H9 (cell line): Measurements from ENCODE around the gene SLTM. TPM values are rescaled to one million over a fixed set of nuclear protein-coding genes. Genes with fewer than 3 reads are reported as not detected.

Experiments used
- DNase-seq: peaks from one replicate; pipeline ENCODE4 v3.0.0-alpha.2; 2017
- H2AFZ ChIP-seq: one replicate; pipeline ENCODE4 v1.6.1; 2013; ENCODE audit warnings: mild to moderate bottlenecking, low read length, control low read depth, moderate library complexity
- H2AK5ac ChIP-seq: 2 replicates; pipeline ENCODE4 v1.6.1; 2013; ENCODE audit warnings: low read length, control low read depth, mixed read lengths; ENCODE audit not compliant: insufficient read length
- H2BK120ac ChIP-seq: one replicate; pipeline ENCODE4 v1.6.1; 2013; ENCODE audit warnings: low read depth, mild to moderate bottlenecking, low read length, control low read depth, inconsistent platforms; ENCODE audit not compliant: poor library complexity, severe bottlenecking
- H2BK12ac ChIP-seq: 2 replicates; pipeline ENCODE4 v1.6.1; 2013; ENCODE audit warnings: low read length, control low read depth, mixed read lengths, low read depth; ENCODE audit not compliant: insufficient read length
- H2BK15ac ChIP-seq: 2 replicates; pipeline ENCODE4 v1.6.1; 2013; ENCODE audit warnings: low read depth, low read length, control low read depth
- H2BK20ac ChIP-seq: one replicate; pipeline ENCODE4 v1.6.1; 2013; ENCODE audit warnings: low read depth, mild to moderate bottlenecking, low read length, control low read depth, inconsistent platforms; ENCODE audit not compliant: poor library complexity, severe bottlenecking
- H2BK5ac ChIP-seq: 2 replicates; pipeline ENCODE4 v1.6.1; 2013; ENCODE audit warnings: low read length, control low read depth, mixed read lengths; ENCODE audit not compliant: insufficient read length
- H3K14ac ChIP-seq: 2 replicates; pipeline ENCODE4 v1.6.1; 2013; ENCODE audit warnings: low read length, control low read depth; ENCODE audit not compliant: insufficient read depth
- H3K18ac ChIP-seq: 2 replicates; pipeline ENCODE4 v1.6.1; 2013; ENCODE audit warnings: low read depth, mild to moderate bottlenecking, mixed read lengths, low read length, control low read depth; ENCODE audit not compliant: insufficient read length
- H3K23ac ChIP-seq: 2 replicates; pipeline ENCODE4 v1.6.1; 2013; ENCODE audit warnings: low read length, control low read depth, mixed read lengths, low read depth; ENCODE audit not compliant: insufficient read length
- H3K23me2 ChIP-seq: 2 replicates; pipeline ENCODE4 v1.6.1; 2013; ENCODE audit warnings: low read depth, mild to moderate bottlenecking, mixed read lengths, low read length, control low read depth; ENCODE audit not compliant: insufficient read length, poor library complexity, severe bottlenecking
- H3K27ac ChIP-seq: 2 replicates; pipeline ENCODE4 v1.5.1; 2013; ENCODE audit warnings: low read length, control low read depth, mixed read lengths, low read depth; ENCODE audit not compliant: insufficient read length
- H3K27me3 ChIP-seq: 2 replicates; pipeline ENCODE4 v1.6.1; 2013; ENCODE audit warnings: low read length, control low read depth, inconsistent platforms; ENCODE audit not compliant: insufficient read depth
- H3K4ac ChIP-seq: 2 replicates; pipeline ENCODE4 v1.6.1; 2013; ENCODE audit warnings: low read depth, mild to moderate bottlenecking, control low read depth, inconsistent platforms, low read length, moderate library complexity
- H3K4me1 ChIP-seq: 2 replicates; pipeline ENCODE4 v1.6.1; 2013; ENCODE audit warnings: low read length, control low read depth, inconsistent platforms; ENCODE audit not compliant: insufficient read depth
- H3K4me2 ChIP-seq: 2 replicates; pipeline ENCODE4 v1.6.1; 2013; ENCODE audit warnings: low read length, control low read depth, mixed read lengths; ENCODE audit not compliant: insufficient read length, insufficient read depth
- H3K56ac ChIP-seq: 2 replicates; pipeline ENCODE4 v1.6.1; 2013; ENCODE audit warnings: low read depth, mild to moderate bottlenecking, mixed read lengths, low read length, control low read depth; ENCODE audit not compliant: insufficient read length
- H3K79me1 ChIP-seq: 2 replicates; pipeline ENCODE4 v1.6.1; 2013; ENCODE audit warnings: low read depth, mild to moderate bottlenecking, moderate library complexity, low read length, control low read depth, inconsistent platforms; ENCODE audit not compliant: insufficient read depth, poor library complexity, severe bottlenecking
- H3K79me2 ChIP-seq: 2 replicates; pipeline ENCODE4 v1.6.1; 2013; ENCODE audit warnings: low read length, control low read depth, inconsistent platforms; ENCODE audit not compliant: insufficient read depth
- H3K9ac ChIP-seq: 2 replicates; pipeline ENCODE4 v1.6.1; 2013; ENCODE audit warnings: low read length, control low read depth, mixed read lengths; ENCODE audit not compliant: insufficient read length; ENCODE audit errors: extremely low read depth
- H3K9me3 ChIP-seq: one replicate; pipeline ENCODE4 v1.6.1; 2013; ENCODE audit warnings: low read depth, low read length, inconsistent platforms; ENCODE audit not compliant: control insufficient read depth
- H3T11ph ChIP-seq: one replicate; pipeline ENCODE4 v1.6.1; 2013; ENCODE audit warnings: mild to moderate bottlenecking, low read length, control low read depth, inconsistent platforms
- H4K20me1 ChIP-seq: one replicate; pipeline ENCODE4 v1.6.1; 2013; ENCODE audit not compliant: control insufficient read depth, insufficient read length, insufficient read depth
- H4K5ac ChIP-seq: 2 replicates; pipeline ENCODE4 v1.6.1; 2013; ENCODE audit warnings: low read depth, mild to moderate bottlenecking, mixed read lengths, low read length, control low read depth; ENCODE audit not compliant: insufficient read length
- H4K8ac ChIP-seq: replicated peaks from 2 replicates; pipeline ENCODE4 v1.6.1; 2013; ENCODE audit warnings: low read length, control low read depth, mixed read lengths, low read depth; ENCODE audit not compliant: insufficient read length
- H4K91ac ChIP-seq: 2 replicates; pipeline ENCODE4 v1.6.1; 2013; ENCODE audit warnings: low read depth, mild to moderate bottlenecking, moderate library complexity, mixed read lengths, low read length, control low read depth; ENCODE audit not compliant: insufficient read length
- H3K27ac Mint-ChIP-seq, 3 experiments: 2 replicates in 2 of 3; 3 replicates in 1 of 3; pipeline ENCODE4 v1.8.0; 2020 to 2021; ENCODE audit warnings: mixed read lengths in 3 of 3, mild to moderate bottlenecking in 1 of 3, moderate library complexity in 1 of 3
- H3K27me3 Mint-ChIP-seq: 2 replicates; pipeline ENCODE4 v1.8.0; 2021; ENCODE audit warnings: low read depth, mild to moderate bottlenecking, moderate library complexity, mixed read lengths
- H3K36me3 Mint-ChIP-seq, 3 experiments: 2 replicates in 2 of 3; 3 replicates in 1 of 3; pipeline ENCODE4 v1.8.0; 2020 to 2021; ENCODE audit warnings: low read depth in 3 of 3, mixed read lengths in 3 of 3; ENCODE audit not compliant: insufficient read depth in 1 of 3
- H3K4me1 Mint-ChIP-seq, 2 experiments: 2 replicates each; pipeline ENCODE4 v1.8.0; 2020; ENCODE audit warnings: mixed read lengths in 2 of 2
- H3K4me3 Mint-ChIP-seq, 2 experiments: 2 replicates in 1 of 2; 3 replicates in 1 of 2; pipeline ENCODE4 v1.8.0; 2020 to 2021; ENCODE audit warnings: mild to moderate bottlenecking in 2 of 2, mixed read lengths in 2 of 2, moderate library complexity in 1 of 2
- H3K9me3 Mint-ChIP-seq, 2 experiments: 2 replicates in 1 of 2; 3 replicates in 1 of 2; pipeline ENCODE4 v1.8.0; 2020; ENCODE audit warnings: mild to moderate bottlenecking in 2 of 2, mixed read lengths in 2 of 2, moderate library complexity in 1 of 2
- CTCF ChIP-seq: fragments of 200-600 bp; sonication (generic); conservative IDR thresholded peaks from 3 replicates; pipeline ENCODE4 v1.8.0; 2021; ENCODE audit warnings: antibody characterized with exemption, mild to moderate bottlenecking
- WGBS: extraction: QIAGEN DNeasy Blood & Tissue Kit; methylation state at CpG from one replicate; pipeline ENCODE4 v1.1.7; 2013; ENCODE audit warnings: missing lambda C conversion rate, low lambda C conversion rate, mixed read lengths; ENCODE audit not compliant: insufficient read length; ENCODE audit errors: extremely low coverage; 5-methylcytosine and 5-hydroxymethylcytosine counted together
- total RNA-seq: library from RNA; stranded (reverse); gene quantifications from 2 replicates; pipeline ENCODE4 v1.2.1, GENCODE V29; 2021

The SLTM gene
- total RNA-seq, 1 experiment from 2014 or later, result 132 TPM

DNA sequence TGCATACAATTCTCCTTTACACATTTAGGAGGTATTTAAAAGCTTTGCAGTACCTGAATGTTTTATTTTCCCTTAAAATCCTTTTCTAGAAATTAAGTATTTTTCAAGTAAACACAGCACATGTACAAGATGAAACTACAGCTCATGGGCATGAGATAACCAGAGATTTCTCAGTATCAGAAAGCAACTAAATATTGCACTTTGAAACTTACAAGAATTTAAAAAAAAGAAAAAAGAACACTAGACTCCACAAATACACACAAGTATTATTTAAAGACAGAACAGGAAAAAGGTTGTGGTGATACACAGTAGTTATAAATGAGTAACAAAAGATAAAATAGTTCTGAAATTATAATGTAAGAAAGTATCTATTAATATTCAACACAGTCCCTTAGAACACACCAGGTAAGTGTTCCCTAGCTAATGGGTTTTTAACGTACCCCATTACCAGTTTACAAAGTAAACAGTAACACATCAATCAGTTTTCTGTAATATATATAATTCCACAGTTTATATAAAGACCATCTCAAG lies 35.3 kb downstream of the SLTM start:
- H2AK5ac ChIP-seq, result no peak overlapping the region
- H3K9ac ChIP-seq, result no peak overlapping the region
- H3K4me3 Mint-ChIP-seq, result no peak overlapping the region
- H4K91ac ChIP-seq, result no peak overlapping the region
- H2BK20ac ChIP-seq, result no peak overlapping the region
- peaks cover 5% of the 10 kb centered on the region for H3K79me1 ChIP-seq
- H4K20me1 ChIP-seq, result no peaks in the 10 kb centered on the region
- no peak overlapping the region for H2BK120ac ChIP-seq
- H3K23ac ChIP-seq, result no peak overlapping the region
- no peak overlapping the region for H3K27ac ChIP-seq
- H2AFZ ChIP-seq, result no peak overlapping the region
- no peaks in the 10 kb centered on the region for H3K27me3 Mint-ChIP-seq
- TF ChIP-seq CTCF, result no peak
- H3K4me2 ChIP-seq, result no peak overlapping the region
- H3K4ac ChIP-seq, result no peak overlapping the region
- no peak overlapping the region for H2BK15ac ChIP-seq
- H3K56ac ChIP-seq, result no peak overlapping the region
- no peaks in the 10 kb centered on the region for H3K9me3 Mint-ChIP-seq
- H3K27ac Mint-ChIP-seq, result no peak overlapping the region
- H3K18ac ChIP-seq, result no peak overlapping the region
- no peaks in the 10 kb centered on the region for H3K4me1 ChIP-seq
- H2BK5ac ChIP-seq, result no peak overlapping the region
- H3K23me2 ChIP-seq, result no peaks in the 10 kb centered on the region
- no peak overlapping the region for H4K5ac ChIP-seq
- H4K8ac ChIP-seq, result no peak overlapping the region
- no peak for DNase-seq
- no peaks in the 10 kb centered on the region for H3K79me2 ChIP-seq
- H3K4me1 Mint-ChIP-seq, result peaks cover 0 to 5% of the 10 kb centered on the region in 2 experiments; a peak in 1 of 4 replicates
- H3K27me3 ChIP-seq, result no peaks in the 10 kb centered on the region
- H3K9me3 ChIP-seq, result no peaks in the 10 kb centered on the region
- H3K14ac ChIP-seq, result no peak overlapping the region
- H2BK12ac ChIP-seq, result no peak overlapping the region
- peaks cover 26 to 73% (median 72%) of the 10 kb centered on the region in 3 experiments; a peak in 6 of 7 replicates for H3K36me3 Mint-ChIP-seq
- WGBS, result no CpG with 5 or more reads among the region's 1 CpG
- no peak overlapping the region for H3T11ph ChIP-seq
